ENCODE results near the gene NTRK1.

- TF ChIP-seq POLR2A (IDR thresholded peaks at IDR 0.05; ENCODE audit: low read depth, low read length), result no peak
- no peak for TF ChIP-seq POLR2AphosphoS5 (IDR thresholded peaks at IDR 0.05; ENCODE audit: low read depth, low read length)
Observed at GRCh38 chr1:156910309-156910782, 49.7 kb downstream of the NTRK1 start.

Measured in GM12891 (cell line).